ENCODE data around the gene RASSF3.

RASSF3 gene

GRCh38 chr12:64691795-64692583, 81.7 kb downstream of the RASSF3 start:
- no peak for DNase-seq (ENCODE audit: low read depth)

- DNase-seq (ENCODE audit: low read depth) = no peak
Observed at GRCh38 chr12:64694130-64695040, 84.1 kb downstream of the RASSF3 start.

- DNase-seq (ENCODE audit: low read depth) = no peak
Observed at GRCh38 chr12:64695550-64695949, 85.3 kb downstream of the RASSF3 start.

- DNase-seq (ENCODE audit: low read depth) = no peak
Observed at GRCh38 chr12:64696080-64696741, 85.9 kb downstream of the RASSF3 start.

GRCh38 chr12:64699504-64700115, 89.3 kb downstream of the RASSF3 start:
- no peak for DNase-seq (ENCODE audit: low read depth)

- DNase-seq (ENCODE audit: low read depth) = no peak
Observed at GRCh38 chr12:64700532-64700931, 90.2 kb downstream of the RASSF3 start.

GRCh38 chr12:64701283-64701682, 91.0 kb downstream of the RASSF3 start:
- DNase-seq (ENCODE audit: low read depth) = no peak

- no peak for DNase-seq (ENCODE audit: low read depth)
Observed at GRCh38 chr12:64706306-64706705, 96.0 kb downstream of the RASSF3 start.

- no peak for DNase-seq (ENCODE audit: low read depth)
Observed at GRCh38 chr12:64706857-64707256, 96.6 kb downstream of the RASSF3 start.

- DNase-seq (ENCODE audit: low read depth) = no peak
Observed at GRCh38 chr12:64707362-64707761, 97.1 kb downstream of the RASSF3 start.

- no peak for DNase-seq (ENCODE audit: low read depth)
Observed at GRCh38 chr12:64707926-64708325, 97.6 kb downstream of the RASSF3 start.

GRCh38 chr12:64709429-64709828, 99.1 kb downstream of the RASSF3 start:
- no peak for DNase-seq (ENCODE audit: low read depth)

- no peak for DNase-seq (ENCODE audit: low read depth)
Observed at GRCh38 chr12:64713376-64713775, 103.1 kb downstream of the RASSF3 start.

- no peak for DNase-seq (ENCODE audit: low read depth)
Observed at GRCh38 chr12:64714551-64714968, 104.3 kb downstream of the RASSF3 start.

- no peak for DNase-seq (ENCODE audit: low read depth)
Observed at GRCh38 chr12:64716371-64716770, 106.1 kb downstream of the RASSF3 start.

GRCh38 chr12:64716839-64717455, 106.7 kb downstream of the RASSF3 start:
- no peak for DNase-seq (ENCODE audit: low read depth)

- no peak for DNase-seq (ENCODE audit: low read depth)
Observed at GRCh38 chr12:64718649-64719048, 108.4 kb downstream of the RASSF3 start.

GRCh38 chr12:64720884-64721283, 110.6 kb downstream of the RASSF3 start:
- DNase-seq (ENCODE audit: low read depth) = no peak

GRCh38 chr12:64722835-64723234, 112.5 kb downstream of the RASSF3 start:
- no peak for DNase-seq (ENCODE audit: low read depth)

GRCh38 chr12:64723630-64724029, 113.3 kb downstream of the RASSF3 start:
- no peak for DNase-seq (ENCODE audit: low read depth)

GRCh38 chr12:64724201-64724745, 114.0 kb downstream of the RASSF3 start:
- no peak for DNase-seq (ENCODE audit: low read depth)

All from fibroblast of the conjunctiva (primary cell).